PFSK-1 (cell line): ENCODE results near the gene FAM83E.

ENCODE experiments used
- FOXP2 ChIP-seq: optimal IDR thresholded peaks from 2 replicates; pipeline ENCODE3; 2011; ENCODE audit warnings: borderline replicate concordance, control low read depth, inconsistent platforms; ENCODE audit not compliant: insufficient read depth; ENCODE audit errors: extremely low read length, extremely low read depth
- POLR2AphosphoS5 ChIP-seq: IDR thresholded peaks from 2 replicates; pipeline ENCODE4 v1.6.1; 2012; ENCODE audit warnings: low read depth, mild to moderate bottlenecking, control low read depth, low read length, moderate library complexity
- REST ChIP-seq, 2 experiments: IDR thresholded peaks; 2 replicates each; pipeline versions ENCODE4 v1.6.1 to v1.8.0; 2011 to 2012; ENCODE audit warnings: low read depth in 2 of 2, low read length in 2 of 2, control low read depth in 1 of 2, inconsistent platforms in 1 of 2, mild to moderate bottlenecking in 1 of 2, moderate library complexity in 1 of 2; ENCODE audit not compliant: insufficient read depth in 1 of 2
- SIN3A ChIP-seq: IDR thresholded peaks from 2 replicates; pipeline ENCODE4 v1.6.1; 2012; ENCODE audit warnings: mild to moderate bottlenecking, low read length, moderate library complexity, borderline replicate concordance; ENCODE audit not compliant: insufficient read depth

GRCh38 chr19:48660852-48661710, 46.2 kb upstream of the FAM83E start:
- TF ChIP-seq POLR2AphosphoS5 (no peak), REST (IDR thresholded peaks at IDR 0.05; ENCODE audit: insufficient read depth in 1 of 2, low read depth in 2 of 2, low read length in 2 of 2) (no peak), SIN3A (no peak), FOXP2 (no peak)
